ENCODE results near the gene ARHGAP10.

ARHGAP10 gene

DNA sequence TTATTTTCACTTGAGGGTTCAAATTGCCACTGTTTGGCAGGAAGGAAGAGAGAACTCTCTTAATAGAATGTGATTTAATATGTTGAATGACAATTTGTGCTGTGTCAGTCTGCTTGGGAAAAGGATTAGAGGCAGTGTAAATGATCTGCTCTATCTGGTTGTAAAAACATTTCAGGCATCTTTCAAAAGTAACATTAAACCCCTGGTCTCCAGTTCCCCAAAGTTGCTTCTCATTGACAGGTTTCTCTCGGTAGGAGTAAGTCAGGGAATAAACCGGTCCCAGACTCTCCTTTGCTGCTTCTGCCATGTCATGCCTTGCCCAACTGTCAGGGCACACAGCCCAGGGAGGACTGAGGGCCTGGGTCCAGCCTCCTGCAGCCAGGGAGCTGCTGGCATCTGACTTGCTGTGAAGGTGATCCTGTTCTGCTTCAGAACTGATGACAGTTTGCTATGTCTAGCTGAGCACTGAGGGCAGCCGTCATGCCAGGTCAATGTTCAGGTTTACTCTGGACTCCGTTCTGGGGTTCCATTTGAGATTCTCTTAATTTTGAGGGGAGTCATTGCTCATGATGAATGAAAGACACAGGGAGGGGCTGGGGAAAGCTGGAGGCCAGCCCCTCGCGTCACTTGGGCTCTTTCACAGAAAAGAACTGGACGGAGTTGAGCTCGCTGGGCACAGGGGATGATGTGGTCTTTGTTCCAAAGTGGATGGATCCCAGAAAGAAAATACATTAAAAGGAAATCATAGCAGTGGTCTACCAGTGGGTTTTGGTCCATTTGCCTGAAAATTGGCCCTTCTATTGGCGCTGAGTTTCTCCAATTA lies 312.4 kb downstream of the ARHGAP10 start:
- Histone ChIP-seq H3K36me3 (ENCODE audit: control insufficient read depth, insufficient read depth, low read length) (no peaks in the 10 kb centered on the region), H3K4me1 (ENCODE audit: control insufficient read depth, insufficient read depth, low read length) (no peaks in the 10 kb centered on the region), H3K9me3 (ENCODE audit: control insufficient read depth, insufficient read depth, low read depth, low read length) (no peaks in the 10 kb centered on the region), H3K27ac (ENCODE audit: low read depth, low read length) (no peak overlapping the region), H3K9ac (ENCODE audit: low read length) (no peak overlapping the region), H3K27me3 (ENCODE audit: control insufficient read depth, insufficient read depth, low read length) (no peaks in the 10 kb centered on the region), H3K4me3 (ENCODE audit: low read depth, low read length) (no peak overlapping the region)

DNA sequence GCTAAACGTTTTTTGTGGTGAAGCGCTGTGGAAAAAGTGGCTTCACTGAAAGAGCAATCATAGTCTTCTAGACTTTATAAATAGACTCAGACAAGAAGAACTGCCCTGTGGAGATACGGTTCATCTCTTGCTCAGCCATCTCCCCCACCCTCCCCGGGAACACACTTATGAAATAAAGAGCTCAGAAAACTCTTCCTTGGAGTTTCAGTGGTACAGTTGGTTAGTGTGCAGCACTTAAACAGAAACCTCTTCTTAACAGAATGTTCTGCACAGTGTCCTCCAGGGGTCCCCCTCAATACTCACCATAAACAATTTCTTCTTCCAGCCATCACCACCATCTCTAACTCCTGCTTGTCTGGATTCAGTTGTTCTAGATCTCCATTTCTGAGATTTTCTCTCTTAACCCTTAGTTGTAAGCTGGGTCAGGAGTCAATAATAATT lies 313.0 kb downstream of the ARHGAP10 start:
- Histone ChIP-seq H3K27me3 (ENCODE audit: control insufficient read depth, insufficient read depth, low read length) (no peaks in the 10 kb centered on the region), H3K9ac (ENCODE audit: low read length) (no peak overlapping the region), H3K27ac (ENCODE audit: low read depth, low read length) (no peak overlapping the region), H3K4me1 (ENCODE audit: control insufficient read depth, insufficient read depth, low read length) (no peaks in the 10 kb centered on the region), H3K4me3 (ENCODE audit: low read depth, low read length) (no peak overlapping the region), H3K9me3 (ENCODE audit: control insufficient read depth, insufficient read depth, low read depth, low read length) (no peaks in the 10 kb centered on the region), H3K36me3 (ENCODE audit: control insufficient read depth, insufficient read depth, low read length) (no peaks in the 10 kb centered on the region)

GRCh38 chr4:148048598-148048997 lies 316.7 kb downstream of the ARHGAP10 start:
- H3K27ac ChIP-seq (ENCODE audit: low read depth, low read length), result no peak overlapping the region
- no peaks in the 10 kb centered on the region for H3K27me3 ChIP-seq (ENCODE audit: control insufficient read depth, insufficient read depth, low read length)
- no peaks in the 10 kb centered on the region for H3K9me3 ChIP-seq (ENCODE audit: control insufficient read depth, insufficient read depth, low read depth, low read length)
- H3K4me1 ChIP-seq (ENCODE audit: control insufficient read depth, insufficient read depth, low read length), result no peaks in the 10 kb centered on the region
- H3K4me3 ChIP-seq (ENCODE audit: low read depth, low read length), result no peak overlapping the region
- H3K36me3 ChIP-seq (ENCODE audit: control insufficient read depth, insufficient read depth, low read length), result no peaks in the 10 kb centered on the region
- H3K9ac ChIP-seq (ENCODE audit: low read length), result no peak overlapping the region

GRCh38 chr4:148051403-148051802 lies 319.5 kb downstream of the ARHGAP10 start:
- no peaks in the 10 kb centered on the region for H3K27me3 ChIP-seq (ENCODE audit: control insufficient read depth, insufficient read depth, low read length)
- no peak overlapping the region for H3K9ac ChIP-seq (ENCODE audit: low read length)

GRCh38 chr4:148052448-148052847 lies 320.6 kb downstream of the ARHGAP10 start:
- H3K27ac ChIP-seq (ENCODE audit: low read depth, low read length), result no peak overlapping the region
- no peaks in the 10 kb centered on the region for H3K27me3 ChIP-seq (ENCODE audit: control insufficient read depth, insufficient read depth, low read length)
- H3K4me1 ChIP-seq (ENCODE audit: control insufficient read depth, insufficient read depth, low read length), result no peaks in the 10 kb centered on the region; the same call in 1 of the 2 replicates
- no peak overlapping the region for H3K9ac ChIP-seq (ENCODE audit: low read length)
- H3K36me3 ChIP-seq (ENCODE audit: control insufficient read depth, insufficient read depth, low read length), result no peaks in the 10 kb centered on the region
- H3K9me3 ChIP-seq (ENCODE audit: control insufficient read depth, insufficient read depth, low read depth, low read length), result no peaks in the 10 kb centered on the region
- no peak overlapping the region for H3K4me3 ChIP-seq (ENCODE audit: low read depth, low read length)

More at GRCh38 chr4:148051403-148051802, 319.5 kb downstream of the ARHGAP10 start:
- Histone ChIP-seq H3K36me3 (ENCODE audit: control insufficient read depth, insufficient read depth, low read length) (no peaks in the 10 kb centered on the region), H3K4me3 (ENCODE audit: low read depth, low read length) (no peak overlapping the region), H3K9me3 (ENCODE audit: control insufficient read depth, insufficient read depth, low read depth, low read length) (no peaks in the 10 kb centered on the region), H3K4me1 (ENCODE audit: control insufficient read depth, insufficient read depth, low read length) (no peaks in the 10 kb centered on the region; the same call in 1 of the 2 replicates), H3K27ac (ENCODE audit: low read depth, low read length) (no peak overlapping the region)

- Histone ChIP-seq H3K27ac (ENCODE audit: low read depth, low read length) (no peak overlapping the region), H3K36me3 (ENCODE audit: control insufficient read depth, insufficient read depth, low read length) (no peaks in the 10 kb centered on the region), H3K4me1 (ENCODE audit: control insufficient read depth, insufficient read depth, low read length) (peaks cover 4% of the 10 kb centered on the region), H3K9me3 (ENCODE audit: control insufficient read depth, insufficient read depth, low read depth, low read length) (no peaks in the 10 kb centered on the region), H3K9ac (ENCODE audit: low read length) (no peak overlapping the region), H3K27me3 (ENCODE audit: control insufficient read depth, insufficient read depth, low read length) (no peaks in the 10 kb centered on the region), H3K4me3 (ENCODE audit: low read depth, low read length) (no peak overlapping the region)
These were observed 321.6 kb downstream of the ARHGAP10 start for GRCh38 chr4:148053298-148054003.

DNA sequence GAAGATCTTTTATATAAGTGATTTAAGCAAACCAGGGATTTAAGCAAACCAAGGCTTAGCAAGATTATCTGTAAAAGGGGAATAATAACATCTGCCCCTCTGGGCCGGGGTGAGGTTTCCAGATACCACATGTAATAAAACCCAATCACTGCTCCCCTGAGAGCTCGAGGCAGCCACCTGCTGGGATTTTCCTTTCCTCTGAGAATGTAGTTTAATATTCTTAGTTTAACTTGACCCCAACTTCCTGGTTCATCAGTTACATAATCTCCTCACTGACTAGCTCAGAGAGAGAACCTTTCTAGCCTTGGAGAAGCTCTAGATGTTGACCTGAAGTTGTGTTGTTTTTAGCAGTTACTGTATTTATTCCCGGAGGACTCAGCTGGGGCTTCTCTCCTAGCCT lies 322.4 kb downstream of the ARHGAP10 start:
- Histone ChIP-seq H3K9me3 (ENCODE audit: control insufficient read depth, insufficient read depth, low read depth, low read length) (no peaks in the 10 kb centered on the region), H3K27ac (ENCODE audit: low read depth, low read length) (no peak overlapping the region), H3K27me3 (ENCODE audit: control insufficient read depth, insufficient read depth, low read length) (no peaks in the 10 kb centered on the region), H3K4me3 (ENCODE audit: low read depth, low read length) (no peak overlapping the region), H3K9ac (ENCODE audit: low read length) (no peak overlapping the region), H3K36me3 (ENCODE audit: control insufficient read depth, insufficient read depth, low read length) (no peaks in the 10 kb centered on the region), H3K4me1 (ENCODE audit: control insufficient read depth, insufficient read depth, low read length) (peaks cover 10% of the 10 kb centered on the region)

GRCh38 chr4:148055844-148056243 lies 324.0 kb downstream of the ARHGAP10 start:
- H3K27ac ChIP-seq (ENCODE audit: low read depth, low read length), result no peak overlapping the region
- no peaks in the 10 kb centered on the region for H3K9me3 ChIP-seq (ENCODE audit: control insufficient read depth, insufficient read depth, low read depth, low read length)
- H3K36me3 ChIP-seq (ENCODE audit: control insufficient read depth, insufficient read depth, low read length), result no peaks in the 10 kb centered on the region
- H3K4me3 ChIP-seq (ENCODE audit: low read depth, low read length), result no peak overlapping the region
- H3K27me3 ChIP-seq (ENCODE audit: control insufficient read depth, insufficient read depth, low read length), result no peaks in the 10 kb centered on the region
- H3K4me1 ChIP-seq (ENCODE audit: control insufficient read depth, insufficient read depth, low read length), result peaks cover 20% of the 10 kb centered on the region
- no peak overlapping the region for H3K9ac ChIP-seq (ENCODE audit: low read length)

DNA sequence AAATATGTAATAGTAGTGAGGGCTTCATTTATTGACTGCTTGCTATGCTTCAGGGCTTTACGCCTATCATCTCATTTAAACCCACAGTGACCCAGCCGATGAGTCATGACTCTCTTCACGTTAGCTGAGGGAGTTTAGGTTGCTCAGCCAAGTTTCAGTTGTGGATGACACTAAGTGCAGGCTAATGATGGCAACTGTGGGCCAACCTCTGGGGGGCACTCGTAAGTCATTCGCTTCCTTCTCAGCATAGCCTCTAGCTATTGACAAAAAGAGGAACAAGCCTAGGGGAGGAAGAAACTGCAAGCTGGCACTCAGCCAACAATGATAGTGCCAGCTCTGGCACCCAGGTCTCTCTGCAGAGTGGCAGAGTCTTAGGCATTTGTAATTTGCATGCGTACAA lies 325.0 kb downstream of the ARHGAP10 start:
- H3K9me3 ChIP-seq (ENCODE audit: control insufficient read depth, insufficient read depth, low read depth, low read length), result no peaks in the 10 kb centered on the region
- H3K27ac ChIP-seq (ENCODE audit: low read depth, low read length), result no peak overlapping the region
- no peaks in the 10 kb centered on the region for H3K27me3 ChIP-seq (ENCODE audit: control insufficient read depth, insufficient read depth, low read length)
- peaks cover 30% of the 10 kb centered on the region for H3K4me1 ChIP-seq (ENCODE audit: control insufficient read depth, insufficient read depth, low read length)
- no peak overlapping the region for H3K4me3 ChIP-seq (ENCODE audit: low read depth, low read length)
- no peak overlapping the region for H3K9ac ChIP-seq (ENCODE audit: low read length)
- H3K36me3 ChIP-seq (ENCODE audit: control insufficient read depth, insufficient read depth, low read length), result no peaks in the 10 kb centered on the region

DNA sequence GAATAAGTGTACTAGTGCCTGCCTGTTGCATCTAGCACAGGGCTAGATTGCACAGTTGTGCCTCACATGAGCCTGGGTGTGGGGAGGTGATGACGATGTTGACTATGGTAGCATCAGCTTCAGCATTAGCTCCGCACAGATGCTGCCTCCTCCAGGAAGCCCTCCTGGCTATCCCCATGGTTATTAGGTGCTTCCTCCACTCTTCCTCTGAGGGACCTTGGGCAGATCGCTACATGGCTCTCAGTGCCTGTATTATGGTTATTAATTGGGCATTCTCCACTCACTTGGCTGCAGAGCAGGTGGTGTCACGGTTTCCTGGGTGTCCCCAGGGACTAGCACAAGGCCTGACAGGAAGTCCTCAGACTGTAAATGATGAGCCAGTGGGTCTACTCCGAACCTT lies 325.6 kb downstream of the ARHGAP10 start:
- Histone ChIP-seq H3K9me3 (ENCODE audit: control insufficient read depth, insufficient read depth, low read depth, low read length) (no peaks in the 10 kb centered on the region), H3K9ac (ENCODE audit: low read length) (no peak overlapping the region), H3K4me3 (ENCODE audit: low read depth, low read length) (no peak overlapping the region), H3K27ac (ENCODE audit: low read depth, low read length) (no peak overlapping the region), H3K27me3 (ENCODE audit: control insufficient read depth, insufficient read depth, low read length) (no peaks in the 10 kb centered on the region), H3K36me3 (ENCODE audit: control insufficient read depth, insufficient read depth, low read length) (no peaks in the 10 kb centered on the region), H3K4me1 (ENCODE audit: control insufficient read depth, insufficient read depth, low read length) (peaks cover 33% of the 10 kb centered on the region)

Data from HUES6 (cell line).